GM13976 (cell line): ENCODE data around the gene VASH1.

Experiments used
- DNase-seq: peaks from one replicate; pipeline ENCODE4 v3.0.0; 2012; ENCODE audit warnings: low spot score
- CTCF ChIP-seq: IDR thresholded peaks from 2 replicates; pipeline ENCODE4 v1.5.1; 2012; ENCODE audit warnings: borderline replicate concordance, mild to moderate bottlenecking; ENCODE audit not compliant: insufficient read depth; ENCODE audit errors: extremely low read depth, missing control alignments, control extremely low read depth
- in situ Hi-C: fragments of 300-500 bp; cut with MboI; formaldehyde crosslinking; loops from one replicate; pipeline ENCODE4 v1.12.0; 2022; ENCODE audit warnings: low sequenced_read_pairs, mixed read lengths, inconsistent platforms; ENCODE audit not compliant: unreplicated experiment

The VASH1 gene

GRCh38 chr14:76741074-76741473 is 20.2 kb upstream of the VASH1 start:
- TF ChIP-seq CTCF = no peak
- in situ Hi-C loops = no loop called here
- no peak for DNase-seq

- in situ Hi-C loops = no loop called here
- TF ChIP-seq CTCF = no peak
- DNase-seq = no peak
Observed at GRCh38 chr14:76742185-76742584, 19.1 kb upstream of the VASH1 start.

- in situ Hi-C loops = no loop called here
- TF ChIP-seq CTCF = no peak
- DNase-seq = no peak
Observed at GRCh38 chr14:76742966-76743365, 18.3 kb upstream of the VASH1 start.

- TF ChIP-seq CTCF = no peak
- no peak for DNase-seq
- in situ Hi-C loops = no loop called here
Observed at GRCh38 chr14:76752744-76753143, 8.5 kb upstream of the VASH1 start.

- in situ Hi-C loops = no loop called here
- no peak for TF ChIP-seq CTCF
- DNase-seq = no peak
Observed at GRCh38 chr14:76753541-76754198, 7.6 kb upstream of the VASH1 start.

GRCh38 chr14:76754586-76754985 is 6.7 kb upstream of the VASH1 start:
- in situ Hi-C loops = no loop called here
- peak; percentile 1 for DNase-seq

More at GRCh38 chr14:76754586-76754985, 6.7 kb upstream of the VASH1 start:
- no peak for TF ChIP-seq CTCF
